Stomach (tissue), 4 donors: ENCODE data around the gene UCKL1.

Experiments
- CTCF ChIP-seq, 7 experiments: fragments of 450-650 bp in 4 of 7; fragments of 200-600 bp in 3 of 7; sonication (generic) in 3 of 7; IDR thresholded peaks; one replicate each; pipeline ENCODE4 v1.5.1; 2016 to 2019; ENCODE audit warnings: antibody characterized with exemption in 7 of 7, control low read depth in 2 of 7, mild to moderate bottlenecking in 1 of 7
- POLR2A ChIP-seq, 4 donors: fragments of 450-650 bp; IDR thresholded peaks; one replicate each; pipeline ENCODE4 v1.6.1; 2016; ENCODE audit warnings: antibody characterized with exemption in 4 of 4, control low read depth in 2 of 4, mild to moderate bottlenecking in 1 of 4, moderate library complexity in 1 of 4
- POLR2AphosphoS5 ChIP-seq, 3 donors: sonication (generic); formaldehyde crosslinking; IDR thresholded peaks; one replicate each; pipeline ENCODE4 v1.6.1; 2016; ENCODE audit warnings: antibody characterized with exemption in 3 of 3

GRCh38 chr20:63982937-63983336 is 26.7 kb upstream of the UCKL1 start:
- TF ChIP-seq POLR2AphosphoS5 (IDR thresholded peaks at IDR 0.05) (no peak), POLR2A (IDR thresholded peaks at IDR 0.05) (no peak), CTCF (IDR thresholded peaks at IDR 0.05) (no peak)
